ENCODE results near the gene GSE1. TPM values are rescaled to one million over a fixed set of nuclear protein-coding genes. Genes with fewer than 3 reads are reported as not detected.

The GSE1 gene
- polyA plus RNA-seq, 4 donors = 57.6 to 77.4 (median 63.3) TPM

DNA sequence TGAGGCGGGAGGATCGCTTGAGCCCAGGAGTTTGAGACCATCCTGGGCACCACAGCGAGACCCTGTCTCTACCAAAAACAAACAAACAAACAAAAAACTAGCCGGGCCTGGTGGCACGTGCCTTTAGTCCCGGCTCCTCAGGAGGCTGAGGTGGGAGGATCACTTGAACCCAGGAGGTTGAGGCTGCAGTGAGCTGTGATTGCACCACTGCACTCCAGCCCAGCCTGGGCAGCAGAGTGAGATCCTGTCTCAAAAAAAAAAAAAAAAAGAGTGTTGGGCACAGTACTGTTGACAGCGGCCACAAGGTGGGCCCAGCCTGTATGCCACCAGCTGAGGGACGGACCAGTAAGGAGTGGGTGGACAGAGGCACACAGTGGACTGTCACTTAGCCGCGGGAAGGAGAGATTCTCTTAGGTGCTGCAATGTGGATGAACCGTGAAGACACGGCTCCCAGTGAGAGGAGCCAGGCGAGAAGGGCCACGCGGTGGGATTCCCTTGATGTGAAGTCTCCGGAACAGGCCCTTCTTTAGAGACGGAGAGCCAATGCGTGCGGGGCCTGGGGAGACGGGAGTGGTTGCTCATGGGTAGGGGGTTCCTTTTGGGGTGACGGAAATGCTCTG, 31.1 kb downstream of the GSE1 start:
- no peak for DNase-seq (ENCODE audit: low read depth in 4 of 4, low spot score in 3 of 4)

DNA sequence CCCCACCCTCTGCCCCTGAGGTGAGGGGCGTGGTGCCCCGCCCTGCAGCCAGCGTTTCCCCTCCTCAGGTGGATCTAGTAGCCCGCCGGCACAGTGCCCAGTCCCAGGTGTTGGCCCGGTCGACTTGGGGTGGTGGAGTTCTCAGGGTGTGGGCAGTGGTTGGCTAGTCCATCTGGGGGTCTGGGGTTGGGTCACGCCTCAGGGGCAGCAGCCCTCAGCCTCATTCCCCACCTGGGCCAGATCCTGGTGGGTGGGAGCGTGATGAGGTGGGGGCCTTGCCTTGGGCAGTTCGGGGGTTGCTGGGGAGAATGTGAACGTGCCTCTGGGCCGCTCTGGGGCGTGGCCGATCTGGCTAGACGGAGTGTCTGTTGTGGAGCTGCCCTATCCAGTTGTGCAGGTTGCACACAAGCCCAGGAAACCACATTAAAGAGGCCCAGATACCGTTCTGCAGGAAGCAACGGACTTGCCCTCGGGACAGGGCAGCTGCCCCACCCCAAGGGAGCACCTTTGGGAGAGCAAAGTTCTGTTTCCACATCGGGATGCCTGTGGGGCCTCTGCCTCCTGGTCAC, 32.0 kb downstream of the GSE1 start:
- DNase-seq (ENCODE audit: low read depth in 4 of 4, low spot score in 3 of 4) = no peak

DNA sequence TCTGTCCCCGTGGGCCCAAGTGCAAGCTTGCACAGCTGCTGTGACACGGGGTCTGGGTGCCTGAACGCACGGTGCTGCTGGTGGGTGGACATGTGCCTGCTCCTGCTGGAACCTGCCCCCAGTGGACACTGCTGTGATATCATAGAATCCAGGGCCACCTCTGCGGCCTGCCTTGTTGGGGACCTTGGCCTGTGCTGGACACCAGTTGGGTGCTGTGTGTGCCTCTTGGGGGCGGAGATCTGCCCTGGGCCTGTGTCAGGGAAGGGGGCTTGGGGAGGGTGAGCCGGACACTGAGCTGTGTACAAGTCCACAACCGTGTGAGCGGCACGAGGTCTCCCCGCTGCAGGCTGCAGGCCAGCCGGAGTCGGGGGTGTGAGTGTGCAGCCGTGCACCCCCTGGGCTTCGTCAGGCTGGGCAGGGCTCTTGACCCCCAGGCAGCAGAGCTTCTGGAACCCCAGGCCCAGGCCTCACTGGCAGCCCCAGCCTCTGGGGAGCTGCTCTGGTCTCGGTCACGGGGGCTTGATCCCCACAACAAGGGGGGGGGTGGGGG, 33.3 kb downstream of the GSE1 start:
- no peak for DNase-seq (ENCODE audit: low read depth in 4 of 4, low spot score in 3 of 4)

DNA sequence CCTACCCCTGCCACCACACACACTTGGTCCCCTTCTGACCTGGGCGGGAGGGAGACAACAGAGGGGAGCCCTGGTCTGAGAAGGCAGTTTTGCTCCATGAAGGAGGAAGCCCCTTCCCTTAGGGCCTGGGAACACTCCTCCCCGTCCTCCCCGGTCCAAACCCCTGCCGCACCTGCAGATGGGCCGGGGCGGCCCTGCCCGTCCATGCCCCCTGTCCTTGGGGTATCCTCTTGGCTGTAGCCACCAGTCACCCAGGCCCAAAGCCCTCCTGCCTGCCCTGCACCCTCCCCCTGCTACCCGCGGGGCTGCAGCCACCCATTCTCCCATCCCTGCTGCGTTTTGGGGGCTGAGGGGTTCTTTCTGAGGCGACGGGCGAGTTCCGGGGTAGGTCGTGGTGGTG, 33.9 kb downstream of the GSE1 start:
- no peak for DNase-seq (ENCODE audit: low read depth in 4 of 4, low spot score in 3 of 4)

DNA sequence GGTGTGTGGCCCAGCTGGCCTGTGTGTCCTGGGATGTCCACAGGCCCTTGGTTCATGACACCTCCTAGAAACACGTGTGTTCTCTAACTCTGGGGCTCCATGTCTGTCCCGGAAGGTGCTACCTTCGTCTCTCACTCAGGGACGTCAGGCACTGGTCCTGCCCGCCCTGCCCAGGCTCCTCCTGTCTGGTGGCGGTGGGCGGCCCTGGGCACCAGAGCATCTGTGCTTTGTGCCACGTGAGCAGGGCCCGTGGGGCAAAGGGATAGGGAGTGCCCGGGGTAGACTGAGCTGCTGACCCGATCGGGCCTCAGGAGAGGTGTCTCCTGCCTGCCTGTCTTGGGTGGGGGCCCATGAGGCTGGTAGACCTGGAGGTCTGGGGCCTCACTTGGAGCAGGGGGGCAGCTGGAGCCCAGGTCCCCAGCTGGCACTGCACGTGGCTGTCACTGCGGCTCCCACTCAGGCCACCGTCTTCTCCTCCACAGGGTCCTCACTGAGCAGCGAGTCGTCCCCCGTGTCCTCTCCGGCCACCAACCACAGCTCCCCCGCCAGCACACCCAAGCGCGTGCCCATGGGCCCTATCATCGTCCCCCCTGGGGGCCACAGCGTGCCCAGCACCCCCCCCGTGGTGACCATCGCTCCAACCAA, 35.1 kb downstream of the GSE1 start:
- no peak for DNase-seq (ENCODE audit: low read depth in 4 of 4, low spot score in 3 of 4)

DNA sequence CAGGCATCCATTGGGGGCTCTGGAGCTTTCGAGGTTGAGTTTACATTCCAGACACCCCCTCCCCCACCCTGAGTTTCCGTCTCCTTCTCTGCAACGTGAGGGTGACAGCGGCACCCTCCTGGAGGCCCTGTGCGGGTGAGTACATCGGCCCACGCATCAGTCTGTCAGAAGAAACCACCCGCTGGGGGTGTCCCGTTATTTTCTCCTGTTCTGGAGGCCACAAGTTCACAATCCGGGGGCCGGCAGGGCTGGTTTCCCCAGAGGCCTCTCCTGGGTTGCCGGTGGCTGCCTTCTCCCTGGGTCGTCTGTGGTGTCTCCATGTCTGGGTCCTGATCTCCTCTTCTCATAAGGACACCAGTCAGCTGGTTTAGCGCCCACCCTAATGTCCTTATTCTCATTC, 35.7 kb downstream of the GSE1 start:
- no peak for DNase-seq (ENCODE audit: low read depth in 4 of 4, low spot score in 3 of 4)

DNA sequence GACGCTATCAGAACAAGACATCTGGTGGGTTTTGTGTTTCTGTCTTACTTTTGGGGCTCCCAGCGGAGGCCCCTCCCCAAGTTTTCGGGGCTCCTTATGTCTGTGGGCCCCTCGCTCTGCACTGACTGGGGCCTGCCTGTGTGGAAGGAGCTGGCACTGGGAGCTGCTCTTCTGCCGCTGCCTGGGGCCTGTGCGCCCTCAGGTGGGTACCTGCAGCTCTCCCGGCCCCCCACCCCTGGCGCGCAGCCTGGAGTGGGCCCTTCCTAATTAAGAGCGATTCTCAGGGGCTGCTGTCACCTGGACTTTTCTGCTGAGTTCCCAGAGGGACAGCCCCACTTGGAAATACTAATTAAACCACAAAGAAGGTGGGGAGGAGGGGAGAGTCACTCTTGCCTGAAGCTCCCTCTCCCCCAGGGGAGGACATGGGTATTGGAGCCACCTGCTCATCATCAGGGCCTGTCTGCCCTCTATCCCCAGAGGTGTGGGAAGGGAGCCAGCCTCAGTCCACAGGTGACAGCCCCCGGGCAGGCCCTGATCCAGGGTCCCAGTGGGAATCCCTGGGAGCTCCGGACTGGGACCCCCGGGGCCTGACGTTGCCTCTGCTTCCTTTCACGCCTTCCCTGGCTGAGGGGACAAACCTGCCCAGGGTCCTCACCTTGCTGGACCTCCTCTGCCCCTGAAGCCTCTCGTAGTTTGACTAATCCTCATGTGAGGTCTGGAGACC, 36.5 kb downstream of the GSE1 start:
- no peak for DNase-seq (ENCODE audit: low read depth in 4 of 4, low spot score in 3 of 4)

DNA sequence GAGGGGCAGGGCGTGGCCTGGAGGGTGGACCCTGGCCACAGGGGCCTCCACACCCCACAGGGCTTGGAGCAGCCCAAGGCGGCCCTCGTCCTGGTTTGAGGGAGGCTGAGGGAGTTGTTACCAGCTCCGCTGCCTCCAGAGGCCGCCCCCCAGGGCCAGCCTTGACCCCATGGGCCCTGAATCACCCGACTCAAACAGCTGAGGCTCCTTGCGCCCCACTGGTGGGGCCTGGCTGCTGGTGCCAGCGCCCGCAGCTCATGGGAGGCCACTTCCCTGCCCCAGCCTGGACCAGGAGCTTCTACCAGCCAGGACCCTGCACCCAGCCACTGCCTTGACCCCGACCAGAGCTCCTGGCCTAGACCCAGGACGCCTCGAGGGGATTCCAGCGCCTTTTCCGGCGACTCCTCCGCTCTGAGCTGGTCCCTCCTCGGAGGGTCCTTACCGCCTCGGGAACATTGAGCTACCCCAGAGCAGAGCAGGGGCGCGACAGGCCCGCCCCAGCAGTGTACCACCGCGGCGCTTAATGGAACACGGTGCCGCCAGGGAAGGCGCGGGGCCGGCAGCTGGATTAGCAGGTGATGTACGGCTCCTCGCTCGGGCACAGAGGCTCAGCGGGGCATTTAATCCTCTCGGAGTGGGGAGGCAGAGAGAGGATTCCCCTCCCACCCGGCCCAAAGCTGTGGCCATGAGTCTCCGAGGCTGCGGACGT, 37.2 kb downstream of the GSE1 start:
- no peak for DNase-seq (ENCODE audit: low read depth in 4 of 4, low spot score in 3 of 4)

DNA sequence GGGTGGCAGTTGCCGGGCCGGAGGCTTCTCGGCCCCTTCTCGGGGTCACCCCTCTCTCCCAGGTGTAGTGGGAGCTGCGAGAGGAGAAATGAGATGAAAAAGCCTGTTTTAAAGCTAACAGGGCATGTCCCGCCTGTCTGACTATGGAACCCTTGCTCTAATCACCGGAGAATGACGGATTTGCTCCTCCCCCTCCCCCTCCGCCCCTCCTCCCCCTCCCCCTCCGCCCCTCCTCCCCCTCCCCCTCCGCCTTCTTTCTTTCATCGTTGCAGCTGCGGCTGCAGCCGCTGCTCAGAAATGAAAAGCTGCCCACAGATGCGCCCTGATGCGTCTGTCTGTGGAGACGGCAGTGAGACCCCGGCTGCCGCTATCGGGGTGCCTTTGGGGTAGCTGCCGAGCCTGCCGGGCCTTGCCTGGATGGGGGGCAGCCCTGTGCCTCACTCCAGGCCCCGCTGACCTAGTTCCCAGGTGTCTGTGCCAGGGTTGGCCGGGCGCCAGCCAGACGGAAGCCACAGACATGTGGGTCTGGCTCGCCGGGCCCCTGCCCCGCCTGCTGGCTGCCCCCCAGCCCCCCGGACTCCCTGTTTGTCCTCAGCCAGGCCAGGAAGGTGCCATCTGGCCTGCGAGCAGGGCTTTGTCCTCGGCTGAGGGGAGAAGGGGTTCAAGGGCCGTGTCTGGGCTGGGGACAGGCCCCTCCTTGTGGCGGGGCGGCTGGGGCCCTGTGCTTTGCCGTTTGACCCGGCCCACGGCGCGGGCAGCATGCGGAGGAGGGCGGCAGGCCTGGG, 37.9 kb downstream of the GSE1 start:
- DNase-seq (ENCODE audit: low read depth in 4 of 4, low spot score in 3 of 4) = no peak

DNA sequence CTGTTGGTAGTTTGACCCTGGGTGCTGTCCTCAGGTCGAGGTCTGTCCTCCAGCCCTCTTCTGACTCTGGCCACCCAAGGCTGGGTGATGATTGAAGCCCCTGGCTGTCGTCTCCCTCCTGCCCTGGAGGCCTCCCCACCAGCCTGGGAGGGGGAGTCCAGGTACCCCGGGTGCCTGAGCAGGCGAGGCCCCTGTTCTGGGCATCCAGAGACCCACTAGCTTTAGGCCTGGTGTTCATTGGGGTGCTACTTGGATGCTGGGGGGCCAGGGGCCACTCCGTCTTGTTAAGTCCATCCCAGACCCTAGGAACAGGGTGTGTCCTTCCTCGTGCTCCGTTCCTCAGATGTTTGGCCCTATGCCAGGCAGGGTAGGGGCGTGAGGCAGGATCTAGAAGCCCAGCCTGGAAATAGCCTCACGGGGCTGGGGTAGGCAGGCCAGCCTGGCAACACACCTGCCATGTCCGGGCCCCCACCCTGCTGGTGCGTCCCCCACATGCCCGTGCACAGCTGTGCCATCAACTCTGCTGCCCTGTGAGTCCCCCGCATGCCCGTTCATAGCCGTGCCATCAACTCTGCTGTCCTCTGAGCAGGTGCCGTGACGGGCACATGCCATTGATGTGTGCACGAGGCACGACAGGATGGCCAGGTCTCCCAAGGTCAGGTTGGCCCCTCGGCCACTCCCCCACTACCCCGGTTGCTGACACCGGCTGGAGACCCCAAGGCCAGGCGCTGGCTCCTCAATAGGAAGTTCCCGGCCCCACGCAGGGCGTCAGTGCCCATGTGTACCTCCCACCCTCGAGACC, 38.7 kb downstream of the GSE1 start:
- DNase-seq (ENCODE audit: low read depth in 4 of 4, low spot score in 3 of 4) = no peak

DNA sequence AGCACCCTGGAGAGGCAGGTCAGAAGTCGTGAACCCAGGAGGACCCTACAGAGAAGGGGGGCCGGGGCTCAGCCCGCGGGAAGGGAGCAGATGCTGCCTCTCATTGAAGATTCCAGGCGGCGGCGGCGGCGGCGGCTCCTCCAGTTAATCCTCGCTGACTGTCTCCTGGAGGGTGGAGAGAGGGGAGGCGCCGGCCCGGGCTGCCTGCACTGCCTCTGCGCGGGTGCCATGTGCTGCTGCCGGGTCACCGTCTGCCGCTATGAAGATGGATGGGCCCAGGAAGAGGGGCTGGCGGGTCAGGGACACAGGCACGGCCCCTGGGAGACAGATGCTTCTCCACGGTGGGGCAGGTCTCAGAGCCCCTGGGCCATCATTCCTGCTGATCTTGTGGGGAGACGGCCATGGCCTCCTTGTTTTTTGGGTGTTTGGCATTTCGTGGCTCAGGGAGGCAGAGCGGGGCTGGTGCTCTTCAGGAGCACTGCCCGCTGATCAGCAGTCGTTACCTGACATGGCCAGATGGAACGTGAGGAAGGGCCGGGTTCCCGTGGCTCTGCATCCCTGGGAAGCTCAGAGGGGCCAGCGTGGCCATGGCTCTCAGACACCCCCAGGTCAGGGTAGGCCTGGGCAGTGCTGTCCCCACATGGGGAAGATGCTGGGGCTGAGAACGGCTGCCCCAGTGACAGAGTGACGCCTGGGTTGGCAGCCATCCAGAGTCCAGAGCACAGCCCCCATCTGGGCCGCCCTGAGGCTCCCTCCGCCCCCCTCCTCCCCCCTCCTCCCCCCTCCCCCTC, 39.5 kb downstream of the GSE1 start:
- DNase-seq (ENCODE audit: low read depth in 4 of 4, low spot score in 3 of 4) = no peak

DNA sequence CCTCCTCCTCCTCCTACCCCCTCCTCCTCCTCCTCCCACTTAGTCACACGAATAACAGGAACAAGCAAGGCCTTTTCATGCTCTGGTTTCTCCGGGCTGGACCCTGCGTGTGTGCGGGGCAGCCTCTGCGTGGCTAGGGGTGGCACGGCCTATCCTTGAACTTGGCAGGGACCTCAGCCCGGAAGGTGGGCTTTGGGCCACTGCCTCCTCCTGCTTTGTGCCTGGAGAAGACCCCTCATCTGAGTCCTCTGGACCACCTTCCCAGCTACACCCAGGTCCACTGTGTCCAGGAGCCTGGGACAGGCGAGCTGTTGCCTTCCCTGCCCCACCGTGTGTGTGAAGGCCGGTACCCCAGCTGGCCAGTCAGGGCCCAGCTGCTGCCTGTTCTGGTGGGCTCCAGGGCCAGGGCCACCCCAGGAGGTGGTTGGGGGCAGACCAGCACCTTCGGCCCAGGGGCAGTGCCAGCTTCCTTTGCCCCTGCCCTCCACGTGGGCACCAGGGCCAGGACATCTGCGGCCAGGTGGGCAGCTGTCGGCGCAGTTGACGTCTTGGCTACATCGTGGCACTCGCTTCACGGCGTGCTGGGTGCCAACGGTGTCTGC, 40.3 kb downstream of the GSE1 start:
- DNase-seq (ENCODE audit: low read depth in 4 of 4, low spot score in 3 of 4) = no peak

DNA sequence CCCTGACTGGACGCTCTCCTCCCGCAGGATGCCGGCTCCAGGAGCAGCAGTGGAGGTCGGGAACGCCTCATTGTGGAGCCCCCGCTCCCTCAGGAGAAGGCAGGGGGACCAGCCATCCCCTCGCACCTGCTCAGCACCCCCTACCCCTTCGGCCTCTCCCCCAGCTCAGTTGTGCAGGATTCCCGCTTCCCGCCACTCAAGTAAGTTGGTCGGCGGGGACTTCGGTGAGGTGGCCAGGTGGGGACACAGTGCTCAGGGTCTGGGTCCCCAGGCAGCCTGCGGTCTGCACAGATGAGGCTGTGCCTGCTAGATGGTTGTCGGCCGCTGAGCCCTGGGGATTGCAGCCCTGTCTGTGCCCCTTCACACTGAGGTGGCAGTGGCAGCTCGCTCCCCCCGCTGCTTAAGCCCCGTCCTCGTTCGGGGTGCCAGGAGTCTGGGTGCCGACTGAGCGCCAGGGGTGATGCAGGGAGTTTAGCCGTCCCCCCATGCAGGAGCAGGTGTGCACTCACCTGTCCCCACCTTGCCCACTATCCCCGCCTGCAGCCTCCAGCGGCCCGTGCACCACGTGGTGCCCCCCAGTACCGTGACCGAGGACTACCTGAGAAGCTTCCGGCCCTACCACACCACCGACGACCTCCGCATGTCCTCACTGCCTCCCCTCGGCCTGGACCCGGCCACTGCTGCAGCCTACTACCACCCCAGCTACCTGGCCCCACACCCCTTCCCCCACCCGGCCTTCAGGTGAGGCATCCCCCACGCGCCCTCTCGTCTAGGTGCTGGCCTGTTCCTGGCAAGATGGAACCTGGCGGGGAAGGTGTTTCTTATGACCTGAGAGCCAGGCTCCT, 41.4 kb downstream of the GSE1 start:
- DNase-seq (ENCODE audit: low read depth in 4 of 4, low spot score in 3 of 4) = no peak

DNA sequence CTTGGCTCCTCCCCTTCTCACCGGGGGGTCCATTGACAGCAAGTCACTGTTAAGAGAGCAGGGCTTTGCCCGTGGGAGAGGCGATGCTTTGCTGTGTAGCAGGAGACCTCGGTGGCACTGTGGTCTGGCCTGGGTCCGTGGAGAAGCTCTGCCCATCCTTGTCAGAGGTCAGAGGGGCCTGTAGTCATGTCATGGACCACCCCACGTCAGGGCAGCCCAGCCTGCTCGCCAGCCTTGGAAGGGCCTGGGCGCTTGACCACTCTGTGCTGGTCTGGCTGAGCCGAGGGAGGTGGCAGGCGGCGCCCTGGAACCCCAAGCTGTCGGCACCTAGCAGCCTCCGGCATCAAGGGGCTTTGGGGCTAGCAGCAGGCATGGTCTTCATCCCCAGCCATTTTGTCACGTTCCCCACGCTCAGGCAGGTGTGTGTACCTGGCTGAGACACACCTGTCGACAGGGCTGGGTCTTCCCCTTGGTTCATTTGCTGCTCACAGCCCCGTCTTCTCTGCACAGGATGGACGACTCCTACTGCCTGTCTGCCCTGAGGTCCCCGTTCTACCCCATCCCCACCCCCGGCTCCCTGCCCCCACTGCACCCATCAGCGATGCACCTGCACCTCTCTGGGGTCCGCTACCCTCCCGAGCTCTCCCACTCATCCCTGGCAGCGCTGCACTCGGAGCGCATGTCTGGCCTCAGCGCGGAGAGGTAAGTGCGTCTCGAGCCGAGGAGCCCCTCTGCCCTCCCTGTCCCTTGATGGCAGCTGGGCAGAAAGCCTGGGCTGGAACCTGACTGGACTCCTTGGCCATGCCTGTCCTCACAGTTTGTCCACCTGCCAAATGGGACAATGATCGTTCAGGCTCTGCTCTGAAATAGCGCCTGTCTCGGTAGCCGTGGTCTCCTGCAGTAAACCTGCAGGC, 42.4 kb downstream of the GSE1 start:
- no peak for DNase-seq (ENCODE audit: low read depth in 4 of 4, low spot score in 3 of 4)

DNA sequence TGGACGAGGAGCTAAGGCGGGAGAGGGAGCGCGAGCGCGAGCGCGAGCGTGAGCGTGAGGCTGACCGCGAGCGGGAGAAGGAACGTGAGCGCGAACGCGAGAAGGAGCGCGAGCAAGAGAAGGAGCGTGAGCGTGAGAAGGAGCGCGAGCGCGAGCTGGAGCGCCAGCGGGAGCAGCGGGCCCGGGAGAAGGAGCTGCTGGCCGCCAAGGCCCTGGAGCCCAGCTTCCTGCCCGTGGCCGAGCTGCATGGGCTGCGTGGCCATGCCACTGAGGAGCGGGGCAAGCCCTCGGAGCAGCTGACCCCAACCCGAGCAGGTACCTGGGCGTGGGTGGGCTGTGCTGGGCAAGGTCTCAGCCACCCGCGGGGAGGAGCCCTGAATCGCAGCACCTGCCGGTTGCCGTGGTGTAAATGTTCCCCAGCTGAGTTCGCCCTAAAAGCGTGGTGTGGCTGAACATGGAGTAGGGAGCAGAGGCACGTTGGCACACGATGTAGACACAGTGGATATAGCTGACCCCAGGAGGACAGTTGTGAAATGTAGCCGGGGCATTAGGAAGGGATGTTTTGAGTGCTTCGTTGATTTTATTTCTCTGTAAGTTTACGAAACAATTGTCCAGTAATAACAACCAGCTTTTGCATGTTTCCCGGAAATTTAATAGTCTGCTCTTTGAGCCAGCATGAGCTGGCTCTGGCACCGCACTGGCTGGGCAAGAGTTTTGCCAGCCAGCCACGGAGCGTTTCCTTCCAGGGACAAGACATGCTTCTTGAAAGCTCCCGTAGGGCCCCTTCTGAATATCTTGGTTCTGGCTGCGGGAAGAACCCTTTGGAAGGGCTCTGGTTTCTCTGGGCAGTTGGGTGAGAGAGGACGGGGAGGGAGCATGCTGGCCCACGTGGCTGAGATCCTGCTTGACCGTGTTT, 43.5 kb downstream of the GSE1 start:
- DNase-seq (ENCODE audit: low read depth in 4 of 4, low spot score in 3 of 4) = no peak
